ENCODE measurements around the gene ADA. TPM values are rescaled to one million over a fixed set of nuclear protein-coding genes. Genes with fewer than 3 reads are reported as not detected.

ADA gene
- total RNA-seq, 4 donors from 2014 or later = 2.2 to 5.1 (median 3.0) TPM

DNA sequence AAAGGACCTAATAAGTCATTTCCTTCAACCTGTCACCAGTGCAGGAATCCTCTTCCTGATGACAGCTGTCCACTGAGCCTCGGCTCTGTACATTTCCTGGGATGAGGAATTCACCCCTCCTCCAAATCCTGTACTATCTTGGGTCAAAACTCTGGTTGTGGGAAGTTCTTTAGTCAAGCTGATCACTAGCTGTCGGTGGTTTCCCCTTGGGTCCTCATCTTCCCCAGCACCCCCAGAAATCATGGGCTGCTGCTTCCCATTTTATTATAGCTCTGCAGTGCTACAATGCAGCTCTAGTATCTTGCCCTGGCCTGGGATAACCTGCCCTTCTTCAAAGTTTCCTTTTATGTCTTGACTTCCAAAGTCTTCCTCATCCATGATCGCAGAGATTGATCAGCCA is 14.6 kb upstream of the ADA start:
- in situ Hi-C loops (cut with MboI; ENCODE audit: low sequenced_read_pairs in 4 of 4) = no loop called here
- H3K36me3 ChIP-seq = no peaks in the 10 kb centered on the region
- DNase-seq (no peak), ATAC-seq (no peak)
- H3K27ac ChIP-seq = no peak overlapping the region
- H3K27me3 ChIP-seq = peaks cover 0 to 5% (median 4%) of the 10 kb centered on the region in 3 donors
- H3K9me3 ChIP-seq = no peaks in the 10 kb centered on the region
- intact Hi-C loops (cut with DNase I; ENCODE audit: low total_unique reads) = no loop called here
- TF ChIP-seq, protein P1, sequence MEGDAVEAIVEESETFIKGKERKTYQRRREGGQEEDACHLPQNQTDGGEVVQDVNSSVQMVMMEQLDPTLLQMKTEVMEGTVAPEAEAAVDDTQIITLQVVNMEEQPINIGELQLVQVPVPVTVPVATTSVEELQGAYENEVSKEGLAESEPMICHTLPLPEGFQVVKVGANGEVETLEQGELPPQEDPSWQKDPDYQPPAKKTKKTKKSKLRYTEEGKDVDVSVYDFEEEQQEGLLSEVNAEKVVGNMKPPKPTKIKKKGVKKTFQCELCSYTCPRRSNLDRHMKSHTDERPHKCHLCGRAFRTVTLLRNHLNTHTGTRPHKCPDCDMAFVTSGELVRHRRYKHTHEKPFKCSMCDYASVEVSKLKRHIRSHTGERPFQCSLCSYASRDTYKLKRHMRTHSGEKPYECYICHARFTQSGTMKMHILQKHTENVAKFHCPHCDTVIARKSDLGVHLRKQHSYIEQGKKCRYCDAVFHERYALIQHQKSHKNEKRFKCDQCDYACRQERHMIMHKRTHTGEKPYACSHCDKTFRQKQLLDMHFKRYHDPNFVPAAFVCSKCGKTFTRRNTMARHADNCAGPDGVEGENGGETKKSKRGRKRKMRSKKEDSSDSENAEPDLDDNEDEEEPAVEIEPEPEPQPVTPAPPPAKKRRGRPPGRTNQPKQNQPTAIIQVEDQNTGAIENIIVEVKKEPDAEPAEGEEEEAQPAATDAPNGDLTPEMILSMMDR (IDR thresholded peaks at IDR 0.05 in 4 of 5, conservative IDR thresholded peaks at IDR 0.05 in 1 of 5) = no peak
- TF ChIP-seq POLR2A (IDR thresholded peaks at IDR 0.05) = no peak
- no peak overlapping the region for H3K4me3 ChIP-seq
- no peaks in the 10 kb centered on the region for H3K4me1 ChIP-seq

DNA sequence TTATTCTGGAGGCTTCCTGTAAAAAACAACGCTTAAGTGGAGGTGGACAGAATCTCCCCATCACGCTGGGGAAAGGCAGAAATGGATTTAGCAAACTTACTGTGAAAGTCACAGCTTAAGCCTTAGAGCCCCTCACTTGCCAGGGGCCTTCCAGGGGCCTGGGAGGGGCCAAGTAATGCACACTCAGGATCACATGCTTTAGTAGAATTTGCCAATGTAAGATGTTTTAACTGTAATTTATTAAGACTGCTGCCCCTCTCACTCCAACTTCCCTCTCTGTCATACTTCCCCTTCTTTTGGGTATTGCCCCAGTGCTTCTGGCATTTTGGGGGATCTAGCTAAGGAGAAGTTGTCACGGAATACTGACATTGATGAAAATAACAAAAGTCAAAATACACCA is 12.6 kb upstream of the ADA start:
- no peak for ATAC-seq
- DNase-seq = no peak
- intact Hi-C loops (cut with DNase I; ENCODE audit: low total_unique reads) = no loop called here
- Histone ChIP-seq H3K27me3 (peaks cover 0 to 5% (median 4%) of the 10 kb centered on the region in 3 donors), H3K4me3 (no peak overlapping the region), H3K27ac (no peak overlapping the region), H3K9me3 (no peaks in the 10 kb centered on the region), H3K4me1 (no peaks in the 10 kb centered on the region), H3K36me3 (no peaks in the 10 kb centered on the region)
- in situ Hi-C loops (cut with MboI; ENCODE audit: low sequenced_read_pairs in 4 of 4) = no loop called here
- TF ChIP-seq POLR2A (IDR thresholded peaks at IDR 0.05) = no peak
- TF ChIP-seq, protein P1 (IDR thresholded peaks at IDR 0.05 in 4 of 5, conservative IDR thresholded peaks at IDR 0.05 in 1 of 5) = no peak

DNA sequence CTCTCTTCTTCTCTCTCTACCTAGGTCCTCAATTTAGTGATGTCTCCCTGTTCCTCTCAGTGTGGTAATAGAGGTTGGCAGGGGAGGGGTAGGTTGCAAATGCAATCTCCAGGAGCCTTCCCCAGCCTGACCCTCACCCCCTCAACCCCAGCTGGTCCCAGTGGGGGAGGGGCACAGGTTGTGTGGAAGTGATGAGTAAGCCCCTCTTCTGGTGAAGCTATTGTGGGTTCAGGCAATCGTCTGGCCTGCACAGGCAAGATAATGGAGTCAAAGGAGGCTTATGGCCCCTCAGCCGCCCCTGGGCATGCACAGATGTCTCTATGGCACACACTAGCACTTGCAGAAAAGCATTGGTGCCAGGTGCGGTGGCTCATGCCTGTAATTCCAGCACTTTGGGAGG is 10.8 kb upstream of the ADA start:
- H3K27me3 ChIP-seq = peaks cover 0 to 5% (median 4%) of the 10 kb centered on the region in 3 donors
- no peak overlapping the region for H3K4me3 ChIP-seq
- no peak overlapping the region for H3K27ac ChIP-seq
- ATAC-seq (no peak), DNase-seq (no peak)
- no peak for TF ChIP-seq POLR2A (IDR thresholded peaks at IDR 0.05)
- TF ChIP-seq, protein P1 (IDR thresholded peaks at IDR 0.05 in 4 of 5, conservative IDR thresholded peaks at IDR 0.05 in 1 of 5) = no peak
- in situ Hi-C loops (cut with MboI; ENCODE audit: low sequenced_read_pairs in 4 of 4) (no loop called here), intact Hi-C loops (cut with DNase I; ENCODE audit: low total_unique reads) (no loop called here)
- no peaks in the 10 kb centered on the region for H3K9me3 ChIP-seq
- H3K4me1 ChIP-seq = no peaks in the 10 kb centered on the region
- no peaks in the 10 kb centered on the region for H3K36me3 ChIP-seq

DNA sequence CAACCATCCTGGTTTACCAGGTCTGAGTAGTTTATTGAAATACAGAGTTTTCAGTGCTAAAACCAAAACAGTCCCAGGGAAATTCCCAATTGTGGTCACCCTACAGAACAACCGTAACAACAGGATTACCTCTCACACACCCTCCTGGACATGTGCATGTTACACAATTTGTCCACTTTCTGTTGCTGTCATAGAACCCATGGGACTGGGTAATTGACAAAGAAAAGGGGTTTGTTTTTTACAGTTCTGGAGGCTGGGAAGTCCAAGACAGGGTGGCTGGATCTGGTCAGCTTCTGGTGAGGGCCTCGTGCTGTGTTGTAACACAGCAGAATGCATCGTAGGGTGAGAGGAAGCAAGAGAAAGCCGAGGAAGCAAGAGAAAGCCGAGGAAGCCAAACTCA is 9.1 kb upstream of the ADA start:
- no peak for TF ChIP-seq POLR2A (IDR thresholded peaks at IDR 0.05)
- TF ChIP-seq, protein P1 (IDR thresholded peaks at IDR 0.05 in 4 of 5, conservative IDR thresholded peaks at IDR 0.05 in 1 of 5) = no peak
- no peak for ATAC-seq
- Histone ChIP-seq H3K4me3 (no peak overlapping the region), H3K9me3 (no peaks in the 10 kb centered on the region), H3K4me1 (no peaks in the 10 kb centered on the region), H3K36me3 (no peaks in the 10 kb centered on the region), H3K27ac (no peak overlapping the region), H3K27me3 (peaks cover 0 to 5% (median 4%) of the 10 kb centered on the region in 3 donors)
- no peak for DNase-seq
- in situ Hi-C loops (cut with MboI; ENCODE audit: low sequenced_read_pairs in 4 of 4) (no loop called here), intact Hi-C loops (cut with DNase I; ENCODE audit: low total_unique reads) (no loop called here)

DNA sequence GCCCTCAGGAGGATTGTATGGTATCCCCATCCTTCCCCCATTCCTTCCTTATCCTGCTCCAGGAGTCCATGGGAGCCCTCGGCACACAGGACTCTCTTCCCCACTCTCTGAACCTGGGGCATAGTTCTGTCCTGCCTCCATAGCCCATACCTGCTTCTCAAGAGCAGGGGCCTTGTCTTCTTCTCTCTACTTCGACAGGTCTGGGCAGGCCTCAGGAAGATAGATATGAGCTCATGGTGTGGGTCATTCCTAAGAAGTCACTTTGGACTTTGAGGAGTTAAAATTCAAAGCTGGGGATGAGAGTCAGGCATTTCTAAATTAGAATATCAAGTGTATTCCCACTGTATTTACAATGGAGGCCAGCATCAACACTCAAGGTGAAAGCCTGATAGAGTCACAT is 8.4 kb upstream of the ADA start:
- H3K27ac ChIP-seq = no peak overlapping the region
- H3K4me3 ChIP-seq = no peak overlapping the region
- H3K36me3 ChIP-seq = no peaks in the 10 kb centered on the region
- peaks cover 0 to 4% (median 3%) of the 10 kb centered on the region in 3 donors for H3K27me3 ChIP-seq
- no peak for TF ChIP-seq POLR2A (IDR thresholded peaks at IDR 0.05)
- TF ChIP-seq, protein P1 (IDR thresholded peaks at IDR 0.05 in 4 of 5, conservative IDR thresholded peaks at IDR 0.05 in 1 of 5) = no peak
- no peaks in the 10 kb centered on the region for H3K9me3 ChIP-seq
- DNase-seq (no peak), ATAC-seq (no peak)
- intact Hi-C loops (cut with DNase I; ENCODE audit: low total_unique reads) = no loop called here
- in situ Hi-C loops (cut with MboI; ENCODE audit: low sequenced_read_pairs in 4 of 4) = no loop called here
- H3K4me1 ChIP-seq = no peaks in the 10 kb centered on the region
